Measurements from ENCODE around the gene NLK.

GRCh38 chr17:28042657-28042720 is at the start of gene NLK:
- TF ChIP-seq POLR2A (IDR thresholded peaks at IDR 0.05), result no peak
- TF ChIP-seq, protein P1, sequence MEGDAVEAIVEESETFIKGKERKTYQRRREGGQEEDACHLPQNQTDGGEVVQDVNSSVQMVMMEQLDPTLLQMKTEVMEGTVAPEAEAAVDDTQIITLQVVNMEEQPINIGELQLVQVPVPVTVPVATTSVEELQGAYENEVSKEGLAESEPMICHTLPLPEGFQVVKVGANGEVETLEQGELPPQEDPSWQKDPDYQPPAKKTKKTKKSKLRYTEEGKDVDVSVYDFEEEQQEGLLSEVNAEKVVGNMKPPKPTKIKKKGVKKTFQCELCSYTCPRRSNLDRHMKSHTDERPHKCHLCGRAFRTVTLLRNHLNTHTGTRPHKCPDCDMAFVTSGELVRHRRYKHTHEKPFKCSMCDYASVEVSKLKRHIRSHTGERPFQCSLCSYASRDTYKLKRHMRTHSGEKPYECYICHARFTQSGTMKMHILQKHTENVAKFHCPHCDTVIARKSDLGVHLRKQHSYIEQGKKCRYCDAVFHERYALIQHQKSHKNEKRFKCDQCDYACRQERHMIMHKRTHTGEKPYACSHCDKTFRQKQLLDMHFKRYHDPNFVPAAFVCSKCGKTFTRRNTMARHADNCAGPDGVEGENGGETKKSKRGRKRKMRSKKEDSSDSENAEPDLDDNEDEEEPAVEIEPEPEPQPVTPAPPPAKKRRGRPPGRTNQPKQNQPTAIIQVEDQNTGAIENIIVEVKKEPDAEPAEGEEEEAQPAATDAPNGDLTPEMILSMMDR (IDR thresholded peaks at IDR 0.05), result no peak

All from transverse colon (tissue), 3 donors.